ENCODE measurements around the gene SLC20A1. TPM values are rescaled to one million over a fixed set of nuclear protein-coding genes. Genes with fewer than 3 reads are reported as not detected.

SLC20A1 gene
- total RNA-seq, 1 experiment from 2014 or later: 154 TPM

GRCh38 chr2:112670252-112671022 lies 24.7 kb downstream of the SLC20A1 start:
- no peaks in the 10 kb centered on the region for H3K36me3 ChIP-seq (ENCODE audit: control insufficient read depth in 1 of 2, insufficient read depth in 2 of 2, low read length in 2 of 2)
- ChIA-PET RAD21 (ENCODE audit: low non-redundant PET in 1 of 2, low total read pairs in 2 of 2, uncharacterized antibody in 2 of 2, unreplicated experiment in 2 of 2) (no interaction called here), POLR2A (no interaction called here), CTCF (interaction anchor here (0.6 to 1.4 kb wide), 2 partner anchors 15 to 551 kb away, joined by 3 to 4 read pairs; no protein-coding TSS in a partner anchor)
- H3K9me2 ChIP-seq (ENCODE audit: insufficient read depth): no peaks in the 10 kb centered on the region
- H3K27ac ChIP-seq (ENCODE audit: low read depth, low read length): no peak overlapping the region
- intact Hi-C loops (cut with micrococcal nuclease): no loop called here
- H3K4me2 ChIP-seq (ENCODE audit: low read length): no peak overlapping the region
- DNase-seq (ENCODE audit: low read depth, low spot score): no peak
- no peak overlapping the region for H3K9ac ChIP-seq (ENCODE audit: low read length)
- no TSS peak for BruUV-seq (replicated peaks)
- ATAC-seq: no peak
- H4K20me1 ChIP-seq (ENCODE audit: insufficient read depth): no peaks in the 10 kb centered on the region
- TF ChIP-seq SIN3A (IDR thresholded peaks at IDR 0.05; ENCODE audit: low read depth) (no peak), REST (IDR thresholded peaks at IDR 0.05; ENCODE audit: low read depth) (no peak), EGR1 (IDR thresholded peaks at IDR 0.05; ENCODE audit: low read depth) (no peak), ATF3 (IDR thresholded peaks at IDR 0.05) (no peak), ZNF274 (IDR thresholded peaks at IDR 0.05; ENCODE audit: low read depth, low read length) (no peak), POLR2AphosphoS5 (IDR thresholded peaks at IDR 0.05; ENCODE audit: low read depth, low read length) (no peak), EZH2 (IDR thresholded peaks at IDR 0.05) (no peak)
- H3K79me2 ChIP-seq (ENCODE audit: insufficient read depth, low read length): no peaks in the 10 kb centered on the region
- no peaks in the 10 kb centered on the region for H3K4me1 ChIP-seq (ENCODE audit: control insufficient read depth in 1 of 2, insufficient read depth in 2 of 2, low read length in 2 of 2)
- no peak overlapping the region for H3K4me3 ChIP-seq (replicated peaks in 1 of 2; ENCODE audit: low read depth in 1 of 2, low read length in 2 of 2)
- H2AFZ ChIP-seq (ENCODE audit: low read depth, low read length, poor library complexity, severe bottlenecking): no peak overlapping the region
- H3K9me3 ChIP-seq (ENCODE audit: control insufficient read depth in 1 of 2, insufficient read depth in 1 of 2, low read depth in 1 of 2, low read length in 2 of 2): no peaks in the 10 kb centered on the region
- no peaks in the 10 kb centered on the region for H3K27me3 ChIP-seq (ENCODE audit: insufficient read depth, low read length)
